AML-193 (cell line): ENCODE measurements around the gene LOXL3.

Experiments
- DNase-seq, 2 experiments: peaks; one replicate each; lab custom pipeline; 2025; lab: John Stamatoyannopoulos, UW

LOXL3 gene

DNA sequence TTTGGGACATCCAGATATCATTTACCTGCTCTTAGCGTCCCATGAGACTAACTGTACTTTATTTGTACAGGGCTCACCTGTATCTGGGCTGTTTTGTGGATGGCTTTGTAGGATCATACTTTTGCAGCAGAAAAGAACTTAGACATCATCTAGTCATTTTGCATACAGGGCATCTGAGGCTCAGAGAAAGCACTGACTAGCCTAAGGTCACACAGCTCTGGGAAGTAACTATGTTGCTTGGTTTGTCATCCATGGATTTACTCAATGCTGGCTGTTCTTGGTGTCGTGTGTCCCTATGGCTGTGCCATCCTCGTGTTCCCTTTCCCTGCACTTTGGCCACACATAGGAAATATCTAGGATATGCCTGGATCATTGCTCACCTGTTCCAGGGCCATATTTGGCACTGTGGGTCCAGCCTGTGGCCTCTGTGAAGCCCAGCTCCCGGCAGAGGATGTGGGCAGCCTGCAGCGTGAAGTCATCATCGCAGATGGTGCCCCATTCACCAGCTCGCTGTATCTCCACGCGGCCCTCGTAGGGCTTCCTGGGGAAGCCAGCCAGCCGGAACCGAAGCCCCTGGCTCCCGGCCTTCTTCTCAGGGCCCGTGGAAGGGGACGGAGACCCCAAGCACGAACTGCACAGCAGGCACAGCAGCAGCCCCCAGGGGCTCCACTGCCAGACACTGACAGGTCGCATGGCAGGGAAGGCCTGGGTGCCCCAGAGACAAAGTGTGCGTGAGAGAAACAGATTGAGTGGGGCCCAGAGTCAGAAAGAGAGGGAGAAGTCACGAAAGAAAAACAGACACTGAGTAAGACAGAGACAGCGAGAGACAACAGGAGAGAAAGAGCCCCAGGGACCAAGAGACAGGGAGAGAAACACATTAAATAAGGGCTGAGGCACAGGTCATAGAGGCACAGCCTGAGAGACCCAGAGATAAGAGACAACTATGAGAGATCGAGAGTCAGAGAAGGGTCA lies 1.5 kb downstream of the LOXL3 start:
- no peak for DNase-seq

DNA sequence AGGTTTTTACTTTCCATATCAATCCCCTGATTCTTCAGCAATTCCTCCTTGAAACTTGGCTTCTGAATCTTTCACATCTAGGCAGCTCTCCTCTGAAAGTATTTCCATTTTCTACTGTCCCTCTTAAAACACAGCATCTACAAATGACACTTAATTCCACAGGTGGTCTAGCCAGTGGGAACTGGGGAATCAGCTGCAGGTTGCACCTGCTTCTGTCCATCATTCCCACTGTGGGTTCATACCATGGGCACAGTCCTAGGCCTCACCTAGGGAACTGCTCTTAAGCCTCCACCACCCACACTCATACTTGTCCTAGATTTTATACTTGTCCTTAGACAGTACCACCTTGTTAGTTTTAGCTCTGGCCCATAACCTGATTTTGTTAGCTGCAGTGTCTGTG lies 2.2 kb downstream of the LOXL3 start:
- no peak for DNase-seq

DNA sequence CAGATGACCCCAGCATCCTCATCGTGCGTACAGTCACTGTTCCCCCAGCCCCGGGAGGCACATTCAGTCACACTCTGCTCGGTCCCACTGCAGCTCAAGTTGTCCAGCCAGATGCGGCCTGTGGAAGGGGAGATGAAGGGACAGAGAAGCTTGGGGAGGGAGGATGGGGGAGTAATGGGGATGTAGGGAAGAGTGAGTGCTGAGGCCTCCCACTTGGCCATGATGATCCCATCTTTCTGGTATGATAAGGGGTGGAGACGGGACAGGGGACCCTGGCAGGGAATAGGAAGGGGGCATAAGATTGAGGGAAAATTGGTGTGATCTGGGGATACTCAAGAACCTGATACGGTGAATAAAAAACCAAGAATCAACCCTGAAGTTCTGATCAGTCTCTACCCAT lies 3.5 kb downstream of the LOXL3 start:
- no peak for DNase-seq

DNA sequence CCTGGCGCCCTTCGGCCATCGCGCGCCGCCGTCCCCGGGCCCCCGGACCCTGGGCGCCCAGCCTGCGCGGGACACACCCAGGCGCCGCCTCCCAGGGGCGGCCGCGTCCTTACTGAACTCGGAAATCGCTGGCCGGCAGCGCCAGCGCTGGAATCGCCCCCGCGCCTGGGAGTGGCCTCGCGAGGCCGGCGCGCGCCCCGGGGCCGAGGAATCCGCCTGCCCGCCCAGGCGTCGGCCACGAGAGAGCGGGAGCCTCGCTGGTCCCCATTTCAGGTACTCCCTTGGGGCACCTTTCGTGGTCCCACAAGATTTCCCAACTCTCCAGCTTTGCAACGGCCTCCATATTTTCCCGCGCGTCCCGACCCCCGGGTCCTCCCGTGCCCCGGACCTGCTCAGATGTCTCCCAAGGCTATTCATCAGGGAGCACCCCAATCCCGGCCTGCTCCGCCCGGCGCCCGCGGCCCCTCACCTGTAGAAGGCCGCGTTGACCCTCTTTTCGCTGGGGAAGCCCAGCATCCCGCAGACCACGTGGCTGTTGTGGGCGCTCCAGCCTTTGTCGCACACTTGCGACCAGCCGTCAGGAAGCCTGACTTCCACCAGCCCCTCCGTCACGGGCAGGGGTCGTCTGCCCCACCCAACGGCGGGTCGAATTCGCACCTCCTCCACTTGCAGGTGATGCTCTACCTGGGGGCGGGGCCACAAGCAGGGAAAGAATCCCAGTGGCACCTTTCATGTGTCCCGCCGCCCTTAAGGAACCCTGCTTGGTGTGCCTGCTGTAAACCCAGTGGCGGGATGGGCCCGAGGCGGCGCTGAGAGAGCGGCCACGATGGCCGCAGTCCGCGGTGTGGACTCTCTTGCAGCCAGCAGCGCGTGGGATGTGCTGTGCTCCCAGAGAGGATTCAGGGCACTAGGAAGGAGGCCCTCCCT lies 4.6 kb downstream of the LOXL3 start:
- DNase-seq = peak; percentile 39 to 52

DNA sequence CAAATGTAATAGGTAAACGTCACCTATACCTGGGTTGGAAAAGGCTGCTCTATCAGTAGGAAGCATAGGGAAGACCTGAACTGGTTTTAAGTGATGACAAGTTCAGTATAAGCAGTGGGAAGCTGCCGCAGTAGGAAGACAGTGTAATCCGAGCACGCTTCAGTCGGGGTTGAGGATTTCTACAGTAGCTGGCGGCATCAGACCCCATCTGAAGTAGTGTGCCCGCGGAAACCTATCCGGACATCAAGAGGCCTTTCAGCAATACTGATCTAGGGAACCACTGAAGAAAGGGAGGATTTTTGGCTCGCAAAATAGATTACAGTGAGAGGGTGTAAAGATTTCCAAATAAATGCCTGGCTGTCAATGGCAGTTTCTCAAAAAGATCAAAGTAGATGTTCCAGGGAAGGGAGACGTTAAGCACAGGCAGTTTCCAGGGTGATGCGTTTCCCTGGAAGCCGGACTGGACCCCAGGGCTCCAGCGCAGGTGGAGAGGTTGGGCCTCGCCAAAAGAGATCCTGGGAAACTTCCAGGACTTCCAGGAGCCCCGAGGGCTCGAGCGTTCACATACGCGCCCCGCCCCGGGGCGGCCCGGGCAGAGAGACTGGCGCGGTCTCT lies 5.3 kb downstream of the LOXL3 start:
- DNase-seq = no peak

DNA sequence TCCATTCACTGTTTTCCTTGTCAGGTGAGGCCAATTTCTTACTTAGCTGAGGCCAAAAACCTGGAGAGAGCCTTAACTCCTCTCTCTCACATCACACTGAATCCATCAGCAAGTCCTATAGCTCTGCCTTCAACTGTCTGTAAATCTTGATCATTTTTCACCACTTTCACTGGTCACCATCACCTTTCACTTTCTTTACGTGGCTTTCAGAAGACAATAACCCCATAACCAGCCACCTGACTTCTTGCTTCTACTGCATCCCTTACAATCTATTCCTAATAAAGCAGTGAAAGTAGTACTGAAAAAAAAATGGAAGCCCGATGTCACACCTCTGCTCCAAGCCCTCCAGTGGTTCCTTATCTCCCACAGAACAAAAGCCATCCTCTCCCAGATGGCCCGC lies 7.7 kb downstream of the LOXL3 start:
- DNase-seq = no peak

DNA sequence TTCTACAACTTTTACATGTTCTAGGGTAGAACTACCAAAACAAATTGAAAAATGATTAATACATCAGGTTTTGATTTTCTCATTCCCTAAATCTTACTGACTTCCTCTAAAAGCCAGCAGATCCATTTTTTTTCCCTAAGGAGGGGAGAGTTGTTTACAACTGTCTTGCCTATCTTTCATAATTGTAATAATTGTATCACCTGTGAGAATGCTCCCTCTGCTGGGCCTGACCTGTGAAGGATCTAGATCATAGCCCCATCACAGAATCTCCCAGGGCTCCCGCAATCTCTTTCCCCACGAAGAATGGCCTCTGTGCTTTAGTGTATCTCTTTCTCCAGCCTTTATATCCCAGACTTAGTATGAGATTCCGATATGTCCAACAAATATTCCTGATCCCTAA lies 9.1 kb downstream of the LOXL3 start:
- DNase-seq = no peak

DNA sequence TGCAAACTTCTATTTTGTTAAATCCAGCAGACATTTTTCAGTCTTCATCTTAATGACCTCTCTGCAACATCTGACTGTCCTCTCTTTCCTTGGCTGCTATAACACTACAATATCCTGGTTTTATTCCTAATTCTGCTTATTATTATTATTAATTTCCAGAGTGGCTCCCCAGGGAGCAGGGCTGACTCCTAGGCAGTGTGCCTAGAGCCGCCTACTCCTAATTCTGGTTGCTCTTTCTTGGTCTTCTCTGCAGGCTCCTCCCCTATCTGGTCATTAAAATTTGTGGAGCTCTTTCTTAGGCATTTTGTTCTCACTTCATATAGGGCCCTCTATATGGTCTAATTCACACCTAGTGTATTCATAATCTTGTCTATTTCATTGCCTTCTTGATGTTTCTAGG lies 10.8 kb downstream of the LOXL3 start:
- DNase-seq = no peak

DNA sequence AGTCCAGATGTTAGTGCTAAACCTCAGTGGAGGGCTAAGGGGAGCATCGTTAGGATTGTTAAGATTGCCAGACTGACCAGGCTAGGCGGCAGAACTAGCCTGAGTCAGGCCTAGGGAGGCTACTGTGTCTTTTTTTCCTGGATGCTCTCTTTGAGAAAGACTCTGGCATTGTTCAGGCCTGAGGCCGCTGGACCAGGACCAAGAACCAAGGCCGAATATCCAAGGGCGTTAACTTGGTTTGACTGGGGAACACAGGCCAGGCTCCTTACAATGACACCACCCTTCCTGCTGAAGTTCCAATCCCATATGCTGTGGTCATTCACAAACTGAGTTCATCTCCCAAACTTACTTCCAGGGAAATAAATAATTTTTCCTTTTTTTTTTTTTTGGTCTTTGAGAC lies 13.5 kb downstream of the LOXL3 start:
- DNase-seq = no peak

DNA sequence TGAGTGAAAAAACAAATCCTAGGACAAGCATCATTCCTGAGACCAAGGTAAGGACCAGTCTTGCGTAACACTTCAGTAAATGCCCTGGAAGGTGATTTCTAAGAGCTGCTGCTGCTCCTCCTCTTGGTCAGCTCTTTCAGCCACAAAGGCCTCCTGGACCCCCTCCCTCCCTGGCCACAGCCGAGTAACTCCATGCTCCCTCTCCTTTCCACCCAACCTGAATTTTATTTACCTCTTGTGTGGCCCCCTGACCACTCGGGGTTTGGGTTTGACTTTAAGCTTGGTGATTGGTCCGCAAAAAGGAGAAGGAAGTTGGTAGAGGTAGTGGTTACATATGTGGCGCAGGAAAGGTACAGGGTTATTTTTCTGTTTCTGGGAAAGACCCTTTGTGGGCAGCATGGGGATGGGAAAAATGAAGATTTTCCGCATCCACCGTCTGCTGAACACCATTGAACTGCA lies 14.8 kb downstream of the LOXL3 start:
- no peak for DNase-seq

DNA sequence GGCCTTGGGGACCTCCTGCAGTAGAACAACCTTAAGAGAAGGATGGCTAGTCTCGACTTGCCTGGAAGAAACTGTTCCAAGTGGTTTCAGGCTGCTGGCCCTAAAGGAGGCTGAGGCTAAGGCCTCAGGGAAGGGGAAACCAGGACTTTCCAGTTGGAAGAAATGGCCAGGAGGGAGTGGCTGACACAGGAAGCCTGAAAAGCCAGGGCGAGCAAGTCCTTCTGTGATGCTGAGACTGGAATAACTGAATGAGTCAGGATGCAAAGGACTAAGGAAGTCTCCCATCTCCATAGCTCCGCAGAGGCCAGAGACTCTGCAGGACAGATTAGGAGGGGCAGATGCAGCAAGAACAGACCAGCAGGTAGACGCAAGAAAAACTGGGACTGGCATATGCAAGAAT lies 16.6 kb downstream of the LOXL3 start:
- no peak for DNase-seq

DNA sequence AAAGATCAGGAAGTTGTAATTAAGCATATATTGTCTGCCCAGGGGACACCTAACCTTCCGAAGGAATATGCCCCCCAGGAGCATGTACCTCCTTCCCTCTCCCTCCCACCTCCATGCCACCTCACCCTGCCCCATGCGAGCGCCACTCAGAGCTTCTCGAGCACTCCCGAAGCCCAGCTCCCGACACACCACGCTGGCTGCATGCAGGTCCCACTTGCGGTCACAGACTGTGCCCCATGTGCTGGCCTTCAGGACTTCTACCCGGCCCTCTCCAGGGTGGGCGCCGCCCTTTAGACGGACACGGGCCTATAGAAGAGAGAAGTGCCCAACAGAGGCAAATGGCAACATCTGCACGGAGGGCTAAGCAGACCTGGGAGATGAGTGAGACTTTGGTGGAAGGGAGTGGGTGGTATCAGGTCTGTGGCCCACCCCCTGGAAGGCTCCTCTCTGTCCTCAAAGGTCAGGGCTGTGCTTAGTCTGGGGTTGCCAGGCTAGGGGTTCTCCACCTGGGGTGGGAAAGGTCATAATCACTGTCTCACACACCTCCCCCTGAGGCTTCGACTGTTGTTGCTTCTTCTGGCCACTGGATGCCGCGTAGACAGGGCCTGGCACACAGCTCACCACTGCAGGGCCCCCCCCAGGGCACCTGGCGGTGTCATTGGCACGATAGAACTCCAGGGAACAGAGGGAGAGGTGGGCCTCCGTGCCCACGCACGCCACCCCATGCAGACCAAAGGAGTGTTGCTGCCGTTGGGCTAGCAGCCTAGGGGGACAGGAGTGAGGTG lies 17.4 kb downstream of the LOXL3 start:
- DNase-seq = no peak

DNA sequence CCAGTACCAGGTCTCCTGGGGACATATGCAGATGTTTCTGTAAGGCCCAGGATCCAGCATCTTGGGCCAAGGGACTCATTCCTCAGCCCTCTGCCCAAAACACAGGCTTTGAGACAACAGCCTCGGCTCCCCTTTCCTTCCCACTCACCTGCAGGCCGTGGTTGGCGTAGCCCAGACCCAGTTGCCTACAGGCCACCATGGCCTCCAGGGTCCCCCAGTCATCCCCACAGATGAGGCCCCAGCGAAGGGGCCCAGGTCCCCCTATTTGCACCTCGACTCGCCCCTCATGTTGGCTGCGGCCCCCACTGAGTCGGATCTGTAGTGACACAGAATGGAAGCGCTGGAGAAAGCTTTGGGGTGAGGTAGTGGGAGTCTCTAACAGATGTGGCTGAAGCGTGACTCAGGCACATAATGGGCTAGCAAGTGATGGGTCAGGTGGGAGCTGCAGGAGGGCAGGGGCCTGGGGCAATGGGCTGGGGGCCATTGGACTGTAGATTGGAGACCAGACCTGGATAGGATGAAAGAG lies 18.2 kb downstream of the LOXL3 start:
- no peak for DNase-seq

DNA sequence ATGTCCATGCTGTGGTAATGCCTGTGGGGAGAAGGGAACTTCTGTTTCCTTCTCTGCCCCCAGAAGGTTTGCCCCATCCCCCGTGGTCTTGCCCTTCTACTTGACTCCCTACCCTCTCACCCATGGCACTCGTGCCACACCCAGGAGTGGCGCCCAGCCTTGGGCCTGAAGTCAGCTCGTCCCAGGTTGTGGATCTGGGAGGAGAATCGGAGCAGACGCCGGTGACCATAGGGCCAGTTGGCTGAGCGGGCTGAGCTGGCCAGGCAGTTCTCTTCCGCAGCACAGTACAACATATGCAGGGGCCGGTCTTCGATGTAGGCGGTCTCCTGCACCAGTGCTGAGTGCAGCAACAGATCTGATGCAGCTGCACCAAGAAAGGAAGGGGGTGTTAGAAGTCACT lies 19.3 kb downstream of the LOXL3 start:
- no peak for DNase-seq

DNA sequence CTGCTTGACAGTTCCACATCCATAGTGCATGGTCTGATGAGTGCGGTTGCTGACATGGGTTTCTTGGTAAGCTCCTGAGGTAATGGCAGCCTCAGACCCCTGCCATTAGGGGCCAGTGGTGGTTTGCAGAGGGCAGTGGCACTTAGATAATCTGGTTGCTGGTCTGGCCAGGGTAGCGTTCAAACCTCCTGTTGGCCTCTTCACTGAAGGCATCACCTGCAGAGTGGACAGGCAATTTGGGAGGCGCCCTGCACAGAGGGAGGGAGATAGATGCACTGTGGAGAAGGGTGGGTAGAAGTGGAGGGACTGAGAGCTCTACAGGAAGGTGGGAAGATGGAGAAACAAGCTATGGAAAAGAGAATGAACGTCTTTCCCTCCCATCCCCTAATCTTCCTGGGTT lies 20.3 kb downstream of the LOXL3 start:
- no peak for DNase-seq

DNA sequence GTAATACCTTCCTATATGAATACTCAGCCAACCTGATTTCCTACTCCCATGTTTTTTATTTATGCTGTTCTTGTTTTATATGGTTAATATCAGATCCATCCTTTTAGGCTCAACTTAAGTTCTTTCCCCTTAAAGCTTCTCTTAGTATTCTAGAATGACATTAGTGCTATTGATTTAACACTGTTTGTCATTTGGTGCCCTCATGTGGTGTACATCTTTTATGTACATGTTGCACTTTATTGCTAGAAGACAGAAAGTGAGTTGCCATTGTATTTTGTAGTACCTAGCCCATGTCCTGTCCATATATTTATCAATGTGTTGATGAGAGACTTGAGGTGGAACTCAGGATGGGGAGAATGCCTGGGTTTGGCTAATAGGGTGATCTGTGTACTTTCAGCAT lies 21.5 kb downstream of the LOXL3 start:
- peak; percentile 64 to 69 for DNase-seq

DNA sequence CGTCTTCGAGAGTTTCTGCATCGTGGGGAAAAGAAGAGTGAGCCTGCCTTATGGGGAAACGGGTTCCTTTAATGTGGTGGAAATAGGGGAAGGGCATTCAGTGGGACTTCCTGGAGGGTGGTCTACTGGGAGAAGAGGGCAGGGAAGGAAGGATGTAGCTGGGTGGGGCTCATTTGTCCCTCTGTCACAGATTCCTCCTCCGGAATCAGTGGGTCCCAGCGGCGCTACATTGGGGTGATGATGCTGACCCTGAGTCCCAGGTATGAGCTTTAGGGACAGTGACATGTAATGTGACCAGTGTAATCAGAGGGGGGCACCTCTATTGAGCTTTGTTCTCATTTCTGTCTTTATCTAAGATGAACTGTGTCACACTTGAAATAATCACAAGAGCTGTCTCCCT lies 22.1 kb downstream of the LOXL3 start:
- no peak for DNase-seq

DNA sequence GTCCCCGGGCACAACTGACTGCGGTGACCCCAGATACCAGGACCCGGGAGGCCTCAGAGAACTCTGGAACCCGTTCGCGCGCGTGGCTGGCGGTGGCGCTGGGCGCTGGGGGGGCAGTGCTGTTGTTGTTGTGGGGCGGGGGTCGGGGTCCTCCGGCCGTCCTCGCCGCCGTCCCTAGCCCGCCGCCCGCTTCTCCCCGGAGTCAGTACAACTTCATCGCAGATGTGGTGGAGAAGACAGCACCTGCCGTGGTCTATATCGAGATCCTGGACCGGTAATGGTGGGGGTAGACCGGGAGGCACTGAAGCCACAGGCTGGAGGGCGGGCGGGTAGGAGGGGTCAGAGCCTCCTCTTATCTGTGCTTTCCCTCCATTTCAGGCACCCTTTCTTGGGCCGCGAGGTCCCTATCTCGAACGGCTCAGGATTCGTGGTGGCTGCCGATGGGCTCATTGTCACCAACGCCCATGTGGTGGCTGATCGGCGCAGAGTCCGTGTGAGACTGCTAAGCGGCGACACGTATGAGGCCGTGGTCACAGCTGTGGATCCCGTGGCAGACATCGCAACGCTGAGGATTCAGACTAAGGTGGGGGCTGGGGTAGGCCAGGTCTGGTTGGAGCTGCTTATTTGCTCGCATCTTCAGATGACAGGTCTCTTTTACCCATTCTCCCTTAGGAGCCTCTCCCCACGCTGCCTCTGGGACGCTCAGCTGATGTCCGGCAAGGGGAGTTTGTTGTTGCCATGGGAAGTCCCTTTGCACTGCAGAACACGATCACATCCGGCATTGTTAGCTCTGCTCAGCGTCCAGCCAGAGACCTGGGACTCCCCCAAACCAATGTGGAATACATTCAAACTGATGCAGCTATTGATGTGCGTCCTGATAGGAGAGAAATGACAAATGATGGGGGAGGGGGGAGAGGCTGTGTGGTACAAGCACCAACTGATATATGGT lies 23.2 kb downstream of the LOXL3 start:
- peak in 1 of 2 experiments; percentile 39 for DNase-seq

DNA sequence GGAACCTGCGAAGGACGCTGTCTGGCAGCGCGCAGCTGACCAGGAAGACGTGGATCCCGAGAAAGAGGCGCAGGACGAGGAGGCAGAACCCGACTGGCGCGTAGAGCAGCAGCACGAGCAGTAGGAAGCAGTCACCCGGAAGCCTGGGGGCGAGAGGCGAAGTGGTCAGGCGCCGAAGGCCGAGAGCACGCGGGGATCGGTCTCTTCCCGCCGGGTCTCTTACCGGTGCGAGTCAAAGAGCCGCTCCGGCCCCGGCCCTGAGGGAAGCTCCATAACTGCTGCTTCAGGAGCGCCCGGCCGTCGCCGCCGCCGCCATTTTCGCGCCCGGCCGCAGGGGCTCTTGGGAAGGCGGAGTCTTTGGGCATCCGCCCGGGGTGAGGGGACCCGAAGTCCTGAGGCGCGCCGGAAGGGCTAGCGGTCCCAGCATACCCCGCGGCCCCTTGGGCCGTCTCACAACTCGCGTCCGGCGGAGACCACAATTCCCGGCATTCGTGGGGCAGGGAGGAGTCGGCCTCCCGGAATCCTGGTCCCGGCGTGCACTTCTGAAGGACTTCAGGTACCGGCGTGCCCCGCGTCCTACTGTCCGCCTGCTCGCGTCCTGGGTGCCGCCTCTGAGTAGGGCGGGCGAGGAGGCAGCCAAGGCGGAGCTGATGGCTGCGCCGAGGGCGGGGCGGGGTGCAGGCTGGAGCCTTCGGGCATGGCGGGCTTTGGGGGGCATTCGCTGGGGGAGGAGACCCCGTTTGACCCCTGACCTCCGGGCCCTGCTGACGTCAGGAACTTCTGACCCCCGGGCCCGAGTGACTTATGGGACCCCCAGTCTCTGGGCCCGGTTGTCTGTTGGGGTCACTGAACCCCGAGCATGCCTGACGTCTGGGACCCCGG lies 24.1 kb downstream of the LOXL3 start, which contains the start of the genes AUP1 and HTRA2:
Gene AUP1, minus strand, starts transcription at position 350 of the 882 bp plus-strand sequence. Its CDS starts 77 bp downstream, at position 273.
Gene HTRA2, plus strand, starts transcription at position 577 of the 882 bp plus-strand sequence. Its CDS starts 74 bp downstream, at position 651.
- DNase-seq = peak; percentile 98 to 99
